NCI-H128 (cell line): ENCODE data around the gene GALNT3.
A peak's percentile ranks its signal among the peaks of the same experiment; 100 is the strongest.

Experiments used
- DNase-seq: peaks from one replicate; lab custom pipeline; 2025; ENCODE audit not compliant: unreplicated experiment; lab: John Stamatoyannopoulos, UW

The GALNT3 gene

GRCh38 chr2:165746501-165746900, 47.5 kb downstream of the GALNT3 start:
- DNase-seq: no peak

DNA sequence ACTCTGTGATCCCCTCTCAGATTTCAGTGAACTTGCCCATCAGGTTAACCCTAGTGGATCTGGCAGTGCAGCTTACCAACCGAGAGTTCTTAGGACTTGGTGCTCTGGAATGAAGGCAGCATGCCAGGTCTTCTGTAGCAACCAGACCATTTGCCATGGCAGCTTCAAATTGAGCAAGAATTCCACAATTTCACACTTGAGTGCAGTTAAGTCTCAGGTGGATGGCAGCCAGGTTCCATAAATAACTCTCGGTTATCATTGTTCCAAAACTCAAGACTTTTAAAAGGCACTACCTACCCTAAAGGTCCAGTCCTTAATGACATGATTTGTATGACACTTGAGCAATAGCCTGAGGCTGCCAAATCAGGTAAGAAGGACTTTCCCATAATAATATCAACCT, 48.1 kb downstream of the GALNT3 start:
- DNase-seq: no peak

- no peak for DNase-seq
Measured at GRCh38 chr2:165743442-165743841, 50.6 kb downstream of the GALNT3 start.

DNA sequence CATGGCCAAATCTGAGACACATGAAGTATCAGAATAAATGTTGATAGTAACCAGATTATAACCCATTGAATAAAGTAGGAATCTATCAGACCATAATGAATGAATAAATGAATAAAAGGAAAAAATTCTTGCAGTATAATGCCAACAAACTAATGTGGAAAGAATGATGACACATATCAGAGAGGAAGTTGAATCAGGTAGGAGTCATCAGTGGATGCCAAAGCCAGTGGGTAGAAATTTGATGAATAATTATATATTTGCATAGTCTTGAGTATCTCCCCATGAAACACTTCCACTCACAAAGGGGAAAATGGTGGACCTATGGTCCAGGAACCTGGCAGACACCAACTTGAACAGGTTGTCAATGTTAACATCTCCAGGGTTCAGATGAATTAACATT, 68.6 kb downstream of the GALNT3 start:
- DNase-seq: no peak

GRCh38 chr2:165720511-165720910, 73.5 kb downstream of the GALNT3 start:
- no peak for DNase-seq

DNA sequence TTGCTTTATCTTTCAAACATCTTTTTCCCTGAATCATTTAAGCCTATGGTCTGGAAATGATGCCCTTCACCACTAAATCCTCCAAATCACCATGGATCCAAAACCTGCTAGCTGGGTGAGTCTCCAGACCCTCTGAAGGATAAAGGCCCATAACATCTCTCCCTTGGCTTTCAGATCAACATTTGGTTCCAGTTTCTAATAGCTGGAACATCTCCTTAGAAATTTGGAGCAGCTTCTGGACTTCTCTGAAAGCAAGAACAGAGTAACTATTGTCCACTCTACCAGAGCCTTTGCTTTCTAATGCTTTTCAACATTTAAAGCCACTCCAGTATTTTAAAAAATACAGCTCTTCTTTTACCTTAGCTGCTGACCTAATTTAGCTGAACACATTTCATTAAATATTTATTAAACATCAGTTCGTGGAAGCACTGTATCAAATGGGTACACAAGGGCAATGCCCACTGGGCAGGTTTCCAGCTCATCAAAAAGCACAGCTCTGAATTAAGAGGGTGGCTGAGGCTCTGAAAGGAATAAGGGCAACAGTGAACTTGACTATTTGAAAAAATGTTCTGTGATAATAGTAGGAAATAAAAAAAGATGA, 75.3 kb downstream of the GALNT3 start:
- no peak for DNase-seq

DNA sequence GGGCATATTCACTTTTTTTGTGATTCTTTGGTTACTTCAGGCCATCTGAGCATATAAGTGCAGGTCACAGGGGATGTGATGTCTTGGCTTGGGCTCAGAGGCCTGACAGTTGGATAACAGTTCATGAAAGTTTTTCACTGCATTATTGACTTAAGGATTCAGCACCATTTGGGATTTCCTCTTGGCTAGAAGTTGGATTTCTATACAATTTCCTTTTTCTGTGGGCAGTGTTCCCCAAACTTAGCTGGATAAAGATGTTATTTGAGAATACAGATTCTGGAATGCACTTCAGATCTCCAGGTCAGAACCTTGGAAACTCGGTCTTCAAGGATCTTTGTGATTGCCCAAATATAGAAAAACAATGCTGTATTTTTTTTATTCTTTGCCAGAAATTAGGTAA, 78.0 kb downstream of the GALNT3 start:
- DNase-seq: no peak

GRCh38 chr2:165706960-165707487, 87.0 kb downstream of the GALNT3 start:
- no peak for DNase-seq

DNA sequence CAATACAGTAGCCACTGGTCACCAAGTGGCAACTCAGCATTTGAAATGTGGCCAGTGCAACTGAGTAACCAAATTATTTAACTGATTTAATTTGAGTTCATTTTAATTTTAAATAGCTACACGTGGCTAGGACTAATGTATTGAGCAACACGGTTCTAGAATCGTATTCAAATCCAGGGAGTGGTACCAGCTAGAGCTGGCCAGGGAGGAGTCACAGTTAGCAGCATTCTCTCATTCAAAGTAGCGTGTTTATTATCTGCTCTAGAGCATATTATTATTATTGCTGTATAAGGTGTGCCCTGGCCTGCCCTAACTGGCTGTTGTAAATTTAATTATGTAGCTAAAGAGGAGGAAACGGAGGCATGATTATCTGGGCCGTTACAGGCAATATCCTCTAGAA, 92.9 kb downstream of the GALNT3 start:
- DNase-seq: no peak

GRCh38 chr2:165700531-165700930, 93.5 kb downstream of the GALNT3 start:
- no peak for DNase-seq

DNA sequence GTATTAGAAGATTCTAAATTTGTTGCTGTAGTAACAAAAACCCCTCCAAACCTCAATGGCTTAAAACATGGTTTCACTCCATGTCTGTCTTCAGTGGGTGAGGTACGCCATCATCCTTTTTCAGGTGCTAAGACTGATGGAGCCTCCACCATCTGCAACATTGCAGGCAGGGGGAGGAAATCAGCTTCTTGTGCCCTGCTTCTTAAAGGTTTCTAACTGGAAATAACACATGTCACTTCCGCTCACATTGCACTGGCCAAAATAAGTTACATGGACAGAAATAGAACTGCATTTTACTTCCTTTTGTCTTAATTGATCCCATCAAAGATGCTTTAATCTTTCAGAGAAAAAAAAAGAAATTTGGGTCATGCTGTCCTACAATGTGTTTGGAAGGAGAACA, 94.1 kb downstream of the GALNT3 start:
- no peak for DNase-seq

- DNase-seq: peak; percentile 3
Measured at GRCh38 chr2:165698444-165698884, 95.6 kb downstream of the GALNT3 start.

- DNase-seq: no peak
Measured at GRCh38 chr2:165697748-165698443, 96.2 kb downstream of the GALNT3 start.
